ENCODE results near the gene PABPN1L.

GRCh38 chr16:88830783-88831182 is 35.7 kb downstream of the PABPN1L start:
- TF ChIP-seq POLR2A (IDR thresholded peaks at IDR 0.05) (no peak), POLR2AphosphoS5 (IDR thresholded peaks at IDR 0.05; ENCODE audit: insufficient read depth in 1 of 2, low read depth in 1 of 2) (no peak)

All from vagina (tissue), 2 donors.